NCI-H524 (cell line): ENCODE data around the gene OPN5.
"Not testable (repeated sequence)": the region's sequence is repeated elsewhere in the genome, so short reads cannot be mapped to it uniquely, and the experiment has no call there.

Source experiments
- DNase-seq, 2 experiments: peaks; one replicate each; lab custom pipeline; 2025; lab: John Stamatoyannopoulos, UW

The OPN5 gene, protein sequence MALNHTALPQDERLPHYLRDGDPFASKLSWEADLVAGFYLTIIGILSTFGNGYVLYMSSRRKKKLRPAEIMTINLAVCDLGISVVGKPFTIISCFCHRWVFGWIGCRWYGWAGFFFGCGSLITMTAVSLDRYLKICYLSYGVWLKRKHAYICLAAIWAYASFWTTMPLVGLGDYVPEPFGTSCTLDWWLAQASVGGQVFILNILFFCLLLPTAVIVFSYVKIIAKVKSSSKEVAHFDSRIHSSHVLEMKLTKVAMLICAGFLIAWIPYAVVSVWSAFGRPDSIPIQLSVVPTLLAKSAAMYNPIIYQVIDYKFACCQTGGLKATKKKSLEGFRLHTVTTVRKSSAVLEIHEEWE

DNA sequence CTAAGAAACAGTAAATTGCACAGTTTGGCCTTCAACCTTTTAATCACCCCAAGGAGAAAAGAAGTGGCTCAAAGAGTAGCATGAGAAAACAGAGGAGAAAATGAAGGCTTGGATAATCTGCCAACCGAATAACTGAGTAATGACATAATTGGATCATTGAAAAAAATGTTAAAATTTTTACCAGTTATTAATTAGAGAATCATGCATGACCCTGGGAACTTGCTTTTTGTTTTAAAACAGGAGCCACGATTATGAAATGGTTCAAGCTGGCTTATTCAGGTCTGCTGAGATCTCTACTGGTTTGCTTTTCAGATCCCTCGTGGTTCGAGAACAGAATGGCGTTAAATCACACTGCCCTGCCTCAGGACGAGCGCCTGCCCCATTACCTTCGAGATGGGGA, at the start of gene OPN5:
Gene OPN5, plus strand, starts transcription at position 301 of the 400 bp plus-strand sequence. Its CDS starts 35 bp downstream, at position 336.
- DNase-seq = no peak

DNA sequence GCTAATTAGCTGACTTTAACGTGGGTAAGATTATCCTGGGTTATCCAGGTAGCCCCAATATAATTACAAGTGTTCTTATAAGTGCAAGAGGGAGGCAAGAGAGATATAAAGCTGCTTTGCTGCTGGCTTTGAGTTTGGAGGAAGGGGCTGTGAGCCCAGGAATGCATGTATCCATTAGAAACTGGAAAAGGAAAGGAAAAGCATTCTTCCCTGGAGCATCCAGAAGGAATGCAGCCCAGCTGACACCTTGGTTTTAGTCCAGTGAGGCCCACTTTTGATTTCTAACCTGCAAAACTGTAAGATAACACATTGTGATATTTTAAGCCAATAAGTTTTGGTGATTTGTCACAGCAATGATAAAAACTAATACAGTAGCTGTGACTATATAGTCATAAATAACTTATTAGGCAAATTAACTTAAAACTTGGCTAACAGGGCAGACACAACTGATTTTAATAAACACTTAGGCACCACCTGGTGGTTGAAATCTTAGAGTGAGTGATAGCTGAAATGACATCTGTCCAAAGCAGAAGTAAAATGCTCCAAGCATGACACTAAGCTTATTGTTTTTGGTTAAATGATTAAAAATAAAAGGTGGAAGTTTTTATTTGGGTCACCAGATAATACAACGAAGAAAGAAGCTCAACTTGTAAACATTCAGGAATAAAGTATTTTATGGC, 47.8 kb upstream of the OPN5 start:
- peak in 1 of 2 experiments; percentile 35 for DNase-seq

DNA sequence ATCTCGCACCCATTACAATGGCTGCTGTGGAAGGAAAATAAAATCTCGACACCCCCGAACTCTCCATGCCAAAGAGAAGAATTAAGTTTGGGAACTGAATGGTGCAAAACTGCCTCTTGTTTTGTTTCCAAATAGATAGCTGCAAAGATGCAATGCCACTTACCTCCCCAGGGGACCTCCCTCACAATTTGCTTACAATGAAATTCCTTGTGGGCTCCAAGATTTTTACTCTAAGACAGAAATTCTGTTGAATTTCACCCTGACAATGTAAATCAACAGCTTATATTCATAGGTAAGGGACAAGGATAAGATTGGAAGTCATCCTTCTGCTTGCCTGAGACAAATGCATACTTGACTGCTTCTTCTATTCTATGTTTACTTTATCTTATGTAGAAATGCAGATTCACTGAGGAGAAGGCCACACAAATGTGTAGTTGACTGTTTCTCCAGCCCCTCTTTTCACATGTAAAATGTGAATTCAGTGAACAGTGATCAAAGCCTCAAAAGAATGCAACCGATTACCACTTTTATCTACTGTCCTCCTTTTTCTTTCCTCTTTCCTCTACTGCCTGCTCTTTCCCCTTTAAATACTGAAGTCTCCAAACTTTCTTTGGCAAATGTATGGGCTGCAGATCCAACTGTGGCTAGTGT, 46.9 kb upstream of the OPN5 start:
- no peak for DNase-seq

DNA sequence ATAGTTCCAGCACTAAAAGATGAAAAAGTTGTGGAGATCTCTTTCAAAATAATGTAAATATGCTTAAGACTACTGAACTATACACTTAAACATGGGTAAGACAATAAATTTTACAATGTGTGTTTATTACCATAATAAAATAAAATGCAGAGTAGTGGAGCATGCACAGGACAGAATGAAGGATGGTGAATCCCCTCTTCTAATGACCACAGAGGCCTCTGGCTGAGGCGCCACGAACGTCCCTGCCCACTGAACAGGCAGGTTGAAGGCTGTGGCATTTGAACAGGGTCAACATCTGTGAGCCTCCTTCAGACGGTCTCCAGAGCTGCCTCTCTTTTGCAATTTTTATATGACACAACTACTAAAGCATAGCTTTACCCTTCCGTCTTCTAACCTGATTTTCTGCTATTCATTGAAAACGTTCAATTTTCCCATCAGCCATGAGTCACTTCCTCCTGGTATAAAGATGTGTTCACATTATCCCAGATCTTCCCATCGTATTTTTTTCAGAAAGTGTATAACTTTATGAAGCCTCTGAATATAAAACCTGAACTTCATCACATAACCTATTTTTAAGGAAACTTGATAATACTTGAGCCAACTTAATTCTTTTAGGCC, 45.6 kb upstream of the OPN5 start:
- no peak for DNase-seq

DNA sequence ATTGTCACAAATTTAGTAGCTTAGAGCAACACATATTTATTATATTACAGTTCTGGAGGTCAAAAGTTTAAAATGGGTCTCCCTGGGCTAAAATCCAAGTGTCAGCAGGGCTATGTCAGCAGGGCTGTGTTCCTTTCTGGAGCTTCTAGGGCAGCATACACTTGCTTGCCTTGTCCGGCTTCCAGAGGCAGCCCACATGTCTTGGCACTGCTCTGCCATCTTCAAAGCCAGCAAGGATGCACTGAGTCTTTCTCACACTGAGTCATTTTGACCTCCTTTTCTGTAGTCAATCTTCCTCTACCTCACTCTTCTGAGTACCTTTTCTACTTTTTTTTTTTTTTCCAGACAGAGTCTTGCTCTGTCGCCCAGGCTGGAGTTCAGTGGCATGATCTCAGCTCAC, 44.4 kb upstream of the OPN5 start:
- no peak for DNase-seq

DNA sequence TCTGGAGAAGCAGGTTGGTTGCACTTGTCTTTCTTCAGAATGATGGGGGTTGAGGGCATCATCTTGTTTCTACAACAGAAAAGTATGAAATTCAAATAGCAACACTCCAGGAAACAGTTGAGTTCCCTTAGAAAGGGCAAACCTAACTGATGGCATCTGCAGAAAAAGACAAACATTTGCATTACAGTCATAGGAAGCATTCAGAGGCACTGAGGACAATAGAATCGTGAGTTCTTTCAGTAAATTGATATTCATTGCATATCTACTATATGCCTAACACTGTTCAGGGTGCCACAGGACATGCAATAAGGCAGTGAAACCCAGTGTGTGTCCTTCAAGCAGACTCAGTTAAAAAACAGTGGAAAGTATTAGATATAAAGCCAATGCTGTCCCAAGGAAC, 41.1 kb upstream of the OPN5 start:
- no peak for DNase-seq

DNA sequence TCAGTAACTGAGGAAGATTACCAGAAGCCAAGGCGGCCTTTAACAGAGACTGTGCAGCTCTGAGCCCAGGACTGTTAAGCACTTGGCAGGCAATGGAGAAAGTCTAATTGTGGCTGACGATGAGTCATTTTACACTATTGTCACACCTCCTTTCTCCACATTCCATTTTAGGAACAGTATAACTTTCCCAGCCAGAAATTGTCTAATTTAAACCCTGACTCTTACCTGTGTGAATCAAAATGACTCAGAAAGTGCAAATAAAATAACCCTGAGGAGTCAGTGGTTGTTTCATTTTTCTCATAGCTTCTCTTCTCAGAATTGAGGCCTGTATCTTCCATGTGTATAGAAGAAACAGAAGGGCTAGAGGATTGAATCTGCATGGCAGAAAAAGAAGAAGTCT, 40.0 kb upstream of the OPN5 start:
- no peak for DNase-seq

DNA sequence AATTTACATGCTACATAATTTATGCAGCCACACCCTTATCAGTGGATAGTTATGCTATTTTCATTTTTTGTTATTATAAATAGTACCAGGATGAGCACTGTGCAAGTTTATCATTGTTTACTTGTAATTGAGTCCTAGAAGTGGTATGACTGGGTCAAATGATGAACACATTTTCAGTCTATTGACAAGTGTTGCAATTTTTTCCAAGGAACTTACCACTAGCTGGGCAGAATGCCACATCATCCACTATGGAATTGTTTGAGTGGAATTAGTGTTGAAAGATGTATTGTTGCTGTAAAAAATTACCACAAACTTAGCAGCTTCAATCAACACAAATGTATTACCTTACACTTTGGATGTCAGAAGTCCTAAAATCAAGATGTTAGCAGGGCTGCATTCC, 38.1 kb upstream of the OPN5 start:
- DNase-seq = no peak

DNA sequence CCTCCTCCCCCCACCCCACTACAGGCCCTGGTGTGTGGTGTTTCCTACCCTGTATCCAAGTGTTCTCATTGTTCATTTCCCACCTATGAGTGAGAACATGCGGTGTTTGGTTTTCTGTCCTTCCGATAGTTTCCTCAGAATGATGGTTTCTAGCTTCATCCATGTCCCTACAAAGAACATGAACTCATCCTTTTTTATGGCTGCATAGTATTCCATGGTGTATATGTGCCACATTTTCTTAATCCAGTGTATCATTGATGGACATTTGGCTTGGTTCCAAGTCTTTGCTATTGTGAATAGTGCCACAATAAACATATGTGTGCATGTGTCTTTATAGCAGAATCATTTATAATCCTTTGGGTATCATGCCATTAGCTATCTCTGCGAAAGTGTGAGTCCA, 36.6 kb upstream of the OPN5 start:
- not testable (repeated sequence) for DNase-seq

DNA sequence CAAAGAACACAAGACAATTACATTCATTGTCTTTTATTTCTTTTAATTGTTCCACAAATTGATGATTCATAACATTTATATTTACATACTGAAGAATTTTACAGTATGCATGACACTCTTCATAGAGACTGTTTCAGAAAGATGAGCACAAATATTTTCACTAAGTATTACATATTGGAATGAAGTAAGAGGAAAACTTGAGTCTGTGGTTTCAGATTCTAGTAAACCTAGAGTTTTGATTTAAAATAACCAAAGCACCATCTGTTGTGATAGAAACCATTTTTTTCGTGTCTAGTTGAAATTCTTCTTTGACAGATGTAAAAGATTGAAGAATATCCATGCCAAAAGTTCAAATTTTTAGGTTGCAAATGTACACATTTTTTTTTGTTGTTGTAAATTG, 32.1 kb upstream of the OPN5 start:
- no peak for DNase-seq

DNA sequence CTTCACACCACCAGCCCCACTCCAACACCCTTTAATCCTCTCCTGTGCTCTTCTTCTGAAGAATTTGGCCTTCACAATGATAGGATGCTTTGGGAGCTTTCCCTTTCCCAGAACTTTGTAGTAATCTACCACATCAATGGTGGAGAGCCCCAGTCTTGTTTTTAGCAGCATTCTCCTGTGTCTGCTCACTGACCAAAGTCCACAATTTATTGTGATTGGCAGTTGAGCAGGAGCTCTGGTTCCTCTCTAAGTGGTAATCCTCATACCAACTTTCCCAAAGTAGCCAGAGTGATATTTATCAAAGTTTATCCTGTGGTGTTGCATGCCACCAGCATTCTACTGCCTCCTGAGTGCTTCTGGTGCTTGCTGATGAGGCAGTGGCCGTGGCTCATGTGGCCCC, 29.0 kb upstream of the OPN5 start:
- DNase-seq = no peak

DNA sequence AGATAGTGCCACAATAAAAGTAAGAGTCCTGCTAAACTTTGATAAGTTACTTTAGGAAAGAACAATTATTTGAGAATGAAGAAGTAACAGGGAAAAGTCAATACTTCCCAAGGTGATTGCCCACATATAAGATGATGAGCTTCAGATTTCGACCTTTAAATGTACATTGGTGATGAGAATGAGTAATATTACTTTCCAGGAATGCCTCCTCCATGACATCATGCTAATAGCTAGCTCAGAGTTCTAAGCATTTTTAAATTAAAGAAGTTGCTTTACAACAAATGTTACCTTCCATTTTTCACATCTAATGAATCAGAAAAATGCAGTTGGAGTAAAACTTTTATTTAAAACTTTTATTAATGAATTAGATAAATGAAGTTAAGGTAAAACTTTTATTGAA, 22.5 kb upstream of the OPN5 start:
- no peak for DNase-seq

DNA sequence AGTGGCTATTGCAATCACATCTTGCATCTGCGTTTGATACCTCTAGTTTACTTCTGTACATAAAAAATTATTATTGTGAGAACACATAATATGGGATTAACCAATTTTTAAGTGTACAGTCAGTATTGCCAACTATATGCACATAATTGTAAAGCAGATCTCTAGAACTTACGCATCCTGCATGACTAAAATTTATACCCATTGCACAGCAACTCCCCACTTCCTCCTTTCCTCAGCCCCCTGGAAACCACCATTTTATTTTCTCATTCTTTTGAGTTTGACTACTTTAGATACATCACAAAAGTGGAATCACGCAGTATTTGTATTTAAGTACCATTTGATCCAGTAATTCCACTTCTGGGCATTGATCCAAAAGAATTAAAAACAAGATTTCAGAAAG, 19.3 kb upstream of the OPN5 start:
- DNase-seq = no peak

DNA sequence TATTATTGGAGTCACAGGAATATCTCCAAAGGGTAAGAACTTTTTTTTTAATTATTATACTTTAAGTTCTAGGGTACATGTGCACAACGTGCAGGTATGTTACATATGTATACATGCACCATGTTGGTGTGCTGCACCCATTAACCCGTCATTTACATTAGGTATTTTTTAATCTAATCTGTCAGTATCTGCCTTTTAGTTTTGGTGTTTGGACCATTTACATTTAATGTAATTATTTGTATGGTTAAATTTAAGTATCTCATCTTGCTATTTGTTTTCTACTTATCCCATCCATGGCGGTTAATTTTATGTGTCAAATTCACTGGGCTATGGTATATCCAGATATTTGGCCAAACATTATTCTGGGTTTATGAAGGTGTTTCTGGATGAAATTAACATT, 15.4 kb upstream of the OPN5 start:
- DNase-seq = no peak

DNA sequence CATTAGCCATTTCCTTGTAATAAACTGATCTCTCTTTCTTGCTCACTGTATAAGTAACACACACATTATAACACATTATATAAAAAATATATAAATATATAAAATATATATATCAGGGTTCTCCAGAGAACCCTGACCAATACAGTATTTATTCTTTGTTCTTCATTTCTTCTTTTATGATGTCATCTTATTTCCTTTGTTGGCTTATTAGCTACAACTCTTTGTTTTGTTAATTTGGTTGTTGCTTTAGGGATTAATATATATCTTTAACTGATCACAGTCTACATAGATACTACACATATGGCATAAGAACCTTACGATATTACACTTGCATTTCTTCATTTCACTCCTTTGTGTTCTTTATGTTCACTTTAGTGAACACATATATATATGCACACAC, 14.7 kb upstream of the OPN5 start:
- no peak for DNase-seq

DNA sequence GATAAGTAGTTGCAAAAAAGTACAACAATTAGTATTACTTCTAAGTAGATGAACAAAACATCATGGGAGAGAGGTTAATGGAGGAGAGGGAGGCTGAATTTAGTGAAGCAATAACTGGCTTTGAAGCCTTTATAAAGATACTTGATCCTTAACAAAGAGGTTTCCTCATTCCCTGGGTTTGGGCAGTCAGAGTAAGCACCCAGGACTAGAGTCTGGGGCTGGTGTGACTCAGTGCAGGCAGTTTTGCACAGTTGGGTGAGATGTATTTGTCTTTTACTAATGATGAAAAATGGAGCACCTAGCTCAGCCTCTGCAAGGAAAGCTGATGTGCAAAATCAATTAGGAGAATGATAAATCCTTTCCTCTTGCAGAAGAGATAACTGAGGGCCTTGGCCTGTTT, 11.8 kb upstream of the OPN5 start:
- DNase-seq = no peak

DNA sequence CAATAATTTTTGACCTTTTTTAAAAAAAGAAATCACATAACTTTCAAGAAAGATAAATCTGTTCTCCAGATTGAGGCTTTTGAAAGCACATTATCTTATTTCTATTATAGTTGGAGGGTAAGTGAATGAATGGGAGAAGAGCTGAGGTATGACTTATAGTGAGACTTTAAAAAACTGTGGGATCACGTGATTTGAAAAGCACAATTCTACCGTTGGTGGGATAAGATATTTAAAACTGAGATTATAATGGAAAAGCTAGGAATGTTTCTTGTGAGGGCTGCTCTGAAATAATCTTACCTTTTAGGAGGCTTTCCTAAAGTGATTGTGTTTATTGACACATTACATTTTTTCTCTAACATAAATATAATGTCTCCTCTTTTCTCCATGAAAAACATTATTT, 9.5 kb upstream of the OPN5 start:
- no peak for DNase-seq

DNA sequence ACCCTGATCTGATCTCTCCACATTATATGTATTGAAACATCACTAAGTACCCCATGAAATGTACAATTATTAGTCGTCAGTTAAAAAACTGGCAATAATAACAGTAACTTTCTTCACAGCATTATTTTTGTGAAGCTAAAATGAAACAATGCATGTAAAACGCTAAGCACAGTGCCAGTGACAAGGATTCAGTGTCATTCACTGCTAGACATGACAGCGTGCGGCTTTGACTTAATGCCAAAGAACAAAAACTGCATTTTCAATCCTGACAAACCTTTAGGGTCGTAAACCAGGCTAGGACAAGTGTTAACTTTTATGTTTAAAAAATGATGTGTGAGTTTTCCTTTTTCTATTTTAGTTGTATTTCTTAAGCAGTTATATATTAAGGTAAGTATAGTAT, 8.8 kb upstream of the OPN5 start:
- DNase-seq = no peak

DNA sequence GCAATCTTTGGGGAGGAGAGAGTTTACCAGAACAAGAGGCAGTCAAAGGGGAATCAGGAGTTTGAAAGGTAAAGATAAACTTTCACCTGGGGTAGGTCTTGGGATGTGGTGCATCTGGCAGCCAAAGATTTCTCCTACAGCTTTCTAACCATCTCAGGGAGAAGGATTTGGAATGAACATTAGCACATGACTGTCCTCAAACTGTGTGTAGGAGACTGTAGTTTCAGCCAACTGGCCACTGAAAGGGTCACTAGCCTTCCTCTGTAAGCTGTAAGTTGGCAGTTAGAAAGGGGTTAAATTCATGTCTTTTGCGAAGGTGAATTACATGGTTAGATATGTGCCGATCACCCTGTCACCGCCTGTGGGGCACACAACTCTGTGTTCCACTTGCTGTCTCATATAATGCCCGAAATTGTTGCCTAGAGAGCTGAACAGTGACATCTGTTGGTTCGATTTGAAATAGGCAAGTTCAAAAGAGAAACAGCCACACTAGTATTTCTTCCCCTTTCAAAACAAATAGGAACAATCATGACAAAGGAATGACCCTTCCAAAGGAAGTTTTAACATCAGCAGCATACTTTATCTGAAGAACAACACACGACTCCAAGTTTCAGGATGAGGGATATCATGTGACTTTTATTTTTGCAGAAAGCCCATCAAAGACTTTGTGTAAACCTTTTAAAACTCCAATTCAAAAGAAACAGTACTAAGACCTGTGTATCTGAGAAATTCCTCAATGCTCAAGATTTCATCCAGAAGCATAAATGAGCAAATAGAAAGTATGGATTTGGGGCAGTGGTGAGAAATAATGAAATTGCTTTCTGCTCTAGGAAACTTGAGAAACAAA, 1.1 kb upstream of the OPN5 start:
- peak in 1 of 2 experiments; percentile 64 for DNase-seq

DNA sequence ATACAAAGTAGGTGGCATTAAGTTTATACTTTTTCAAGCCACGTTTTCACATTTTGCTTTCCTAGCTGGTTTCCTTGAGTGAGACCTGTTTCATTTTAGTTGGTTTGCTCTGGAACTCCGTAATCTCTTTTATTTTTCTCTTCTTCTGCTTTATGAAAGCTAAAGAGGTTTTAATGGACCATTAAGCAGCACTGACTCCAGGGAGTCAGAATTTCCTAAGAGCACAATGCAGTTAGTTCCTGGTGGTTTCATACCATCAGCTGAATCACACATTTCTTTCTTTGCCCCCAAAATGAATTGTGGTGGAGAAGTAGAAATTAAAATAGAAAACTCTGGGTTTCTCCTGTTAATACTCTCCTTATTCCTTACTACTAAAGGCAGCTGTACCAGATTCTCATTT, 3.4 kb downstream of the OPN5 start:
- DNase-seq = no peak

DNA sequence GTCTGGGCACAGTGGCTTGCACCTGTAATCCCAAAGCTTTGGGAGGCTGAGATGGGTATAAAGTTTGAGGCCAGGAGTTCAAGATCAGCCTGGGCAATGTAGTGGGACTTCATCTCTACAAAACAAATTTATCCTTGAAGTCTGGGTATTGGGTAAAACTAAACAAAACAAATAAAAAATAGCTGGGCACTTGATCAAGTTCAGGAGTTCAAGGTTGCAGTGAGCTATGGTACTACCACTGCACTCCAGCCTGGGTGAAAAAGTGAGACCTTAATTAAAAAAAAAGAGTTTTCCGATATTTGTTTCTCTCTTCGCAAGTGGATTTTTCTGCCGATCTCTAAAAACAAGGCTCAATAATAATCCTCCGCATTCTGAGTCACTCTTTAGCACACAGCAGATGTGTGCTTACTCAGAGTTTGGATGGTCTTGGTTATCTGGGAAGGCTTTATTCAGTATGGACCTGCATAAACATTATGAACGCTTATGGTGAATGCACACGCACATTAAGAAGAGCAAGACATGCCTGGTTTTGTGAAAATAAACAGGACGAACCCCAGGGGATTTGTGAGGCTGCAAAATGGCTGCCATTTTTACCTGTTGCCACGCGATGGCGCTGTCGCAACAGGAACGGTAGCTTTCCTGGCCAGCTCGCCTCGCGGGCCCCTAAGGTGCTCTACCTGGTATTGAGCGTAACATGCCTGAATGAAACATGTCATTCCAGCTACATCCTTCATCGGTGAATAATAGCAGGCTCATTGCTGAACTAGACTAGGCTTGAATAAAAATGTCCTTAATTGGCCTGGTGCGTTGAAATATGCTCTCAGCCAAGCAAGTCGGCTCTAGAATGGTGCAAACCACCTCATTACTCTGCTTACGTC, 6.0 kb downstream of the OPN5 start:
- DNase-seq = peak; percentile 19 to 60
